Gastroesophageal sphincter (tissue), 3 donors: ENCODE results near the gene TMEM181.
"Not testable (repeated sequence)": the region's sequence is repeated elsewhere in the genome, so short reads cannot be mapped to it uniquely, and the experiment has no call there.

ENCODE experiments used
- CTCF ChIP-seq, 4 experiments: fragments of 200-600 bp in 2 of 4; fragments of 450-650 bp in 2 of 4; sonication (generic) in 1 of 4; IDR thresholded peaks; one replicate each; pipeline ENCODE4 v1.5.1; 2017 to 2019; ENCODE audit warnings: antibody characterized with exemption in 4 of 4, mild to moderate bottlenecking in 2 of 4, moderate library complexity in 2 of 4
- POLR2A ChIP-seq, 2 donors: fragments of 450-650 bp; IDR thresholded peaks; one replicate each; pipeline ENCODE4 v1.6.1; 2017; ENCODE audit warnings: antibody characterized with exemption in 2 of 2, mild to moderate bottlenecking in 2 of 2, moderate library complexity in 1 of 2

- not testable (repeated sequence) for TF ChIP-seq POLR2A, CTCF (IDR thresholded peaks at IDR 0.05)
These were observed 38.9 kb upstream of the TMEM181 start for GRCh38 chr6:158520975-158521374.
